Bronchial epithelial cell (primary cell): ENCODE measurements around the gene HIGD2A. TPM values are rescaled to one million over a fixed set of nuclear protein-coding genes. Genes with fewer than 3 reads are reported as not detected.

ENCODE experiments used
- DNase-seq: peaks from one replicate; pipeline ENCODE4 v3.0.0-alpha.2; 2010; ENCODE audit warnings: low read depth
- FAIRE-seq: peaks from 2 replicates; lab custom pipeline; 2011; peaks lifted over from hg19 to GRCh38; lab: Jason Lieb, UNC
- H3K27me3 ChIP-seq: 2 replicates; pipeline ENCODE4 v1.5.1; 2011; ENCODE audit warnings: low read length; ENCODE audit not compliant: control insufficient read depth, insufficient read depth
- H3K36me3 ChIP-seq: 2 replicates; pipeline ENCODE4 v1.5.1; 2011; ENCODE audit warnings: low read length; ENCODE audit not compliant: control insufficient read depth, insufficient read depth
- H3K4me3 ChIP-seq: 2 replicates; pipeline ENCODE4 v1.5.1; 2011; ENCODE audit warnings: mild to moderate bottlenecking, low read depth, low read length, control low read depth
- CTCF ChIP-seq: IDR thresholded peaks from 2 replicates; pipeline ENCODE4 v1.5.1; 2011; ENCODE audit warnings: mild to moderate bottlenecking, moderate library complexity, low read length, control low read depth, inconsistent platforms; ENCODE audit not compliant: insufficient read depth, severe bottlenecking
- total RNA-seq: library from RNA; depleted of rRNA; stranded (reverse); fragments of >200 nt; gene quantifications from 2 replicates; pipeline ENCODE4 v1.2.1, GENCODE V29; 2014

The HIGD2A gene
- total RNA-seq, 1 donor from 2014 or later, result 20.8 TPM

- peaks cover 28% of the 10 kb centered on the region for H3K36me3 ChIP-seq
- no peaks in the 10 kb centered on the region for H3K27me3 ChIP-seq
- TF ChIP-seq CTCF, result no peak
- DNase-seq, result no peak
- no peak overlapping the region for H3K4me3 ChIP-seq
- FAIRE-seq, result no peak
Measured at GRCh38 chr5:176392526-176392925, 4.0 kb downstream of the HIGD2A start.

- FAIRE-seq, result no peak
- H3K36me3 ChIP-seq, result peaks cover 36% of the 10 kb centered on the region
Measured at GRCh38 chr5:176394096-176394495, 5.5 kb downstream of the HIGD2A start.

GRCh38 chr5:176394881-176395675 is 6.5 kb downstream of the HIGD2A start:
- H3K36me3 ChIP-seq, result peaks cover 37% of the 10 kb centered on the region
- no peak for TF ChIP-seq CTCF

More at GRCh38 chr5:176394096-176394495, 5.5 kb downstream of the HIGD2A start:
- Histone ChIP-seq H3K4me3 (no peak overlapping the region), H3K27me3 (no peaks in the 10 kb centered on the region)
- DNase-seq, result no peak
- no peak for TF ChIP-seq CTCF

GRCh38 chr5:176396330-176396729 is 7.8 kb downstream of the HIGD2A start:
- TF ChIP-seq CTCF, result no peak
- no peak overlapping the region for H3K4me3 ChIP-seq
- H3K27me3 ChIP-seq, result no peaks in the 10 kb centered on the region
- peaks cover 36% of the 10 kb centered on the region for H3K36me3 ChIP-seq
- DNase-seq (no peak), FAIRE-seq (no peak)

More at GRCh38 chr5:176394881-176395675, 6.5 kb downstream of the HIGD2A start:
- DNase-seq, result no peak
- Histone ChIP-seq H3K4me3 (no peak overlapping the region), H3K27me3 (no peaks in the 10 kb centered on the region)
- FAIRE-seq, result no peak

GRCh38 chr5:176397736-176398420 is 9.3 kb downstream of the HIGD2A start:
- DNase-seq (no peak), FAIRE-seq (no peak)
- peaks cover 29% of the 10 kb centered on the region for H3K36me3 ChIP-seq
- no peaks in the 10 kb centered on the region for H3K27me3 ChIP-seq
- no peak overlapping the region for H3K4me3 ChIP-seq
- TF ChIP-seq CTCF, result no peak
